ENCODE results near the gene STX18. TPM values are rescaled to one million over a fixed set of nuclear protein-coding genes. Genes with fewer than 3 reads are reported as not detected.

STX18 gene
- total and polyA plus RNA-seq, 8 donors, result 18.6 to 60.6 (median 51.9) TPM

DNA sequence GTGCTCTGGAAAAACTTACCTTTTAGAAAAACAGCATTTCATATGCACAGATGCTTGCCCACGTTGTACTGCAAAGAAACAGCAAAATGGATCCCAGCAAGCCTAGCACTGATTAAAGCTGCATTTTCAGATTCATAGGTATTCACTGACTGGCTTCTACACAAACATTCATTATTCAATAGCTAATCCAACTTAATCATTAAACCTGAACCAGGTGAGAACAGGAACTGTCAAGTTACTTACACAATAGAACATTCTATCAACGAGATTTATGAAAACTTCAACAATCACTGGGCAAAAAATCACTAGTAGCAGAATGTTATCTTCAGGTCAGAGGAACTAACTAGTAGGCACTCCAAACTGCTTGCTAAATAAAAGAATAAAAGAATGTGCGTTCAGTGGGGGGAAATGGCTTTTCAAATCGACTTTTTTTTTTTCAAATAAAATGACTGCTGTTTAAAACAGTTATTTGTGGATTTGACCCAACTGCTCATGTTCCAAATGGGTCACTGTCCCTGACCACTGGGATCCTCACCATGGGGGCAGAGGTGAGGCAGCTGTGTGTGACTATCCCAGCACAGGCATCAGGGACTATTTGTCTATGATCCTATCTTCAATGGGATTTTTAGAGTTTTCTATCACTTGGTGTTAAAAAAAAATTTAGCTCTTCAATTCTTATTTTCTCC, 42.3 kb downstream of the STX18 start:
- Histone ChIP-seq H3K9me3 (no peaks in the 10 kb centered on the region), H3K4me3 (no peak overlapping the region), H3K27ac (no peak overlapping the region), H3K27me3 (no peaks in the 10 kb centered on the region), H3K36me3 (no peaks in the 10 kb centered on the region), H3K4me1 (peaks cover 0 to 9% of the 10 kb centered on the region in 2 donors)
- DNase-seq (no peak), ATAC-seq (no peak)
- TF ChIP-seq, protein P1, sequence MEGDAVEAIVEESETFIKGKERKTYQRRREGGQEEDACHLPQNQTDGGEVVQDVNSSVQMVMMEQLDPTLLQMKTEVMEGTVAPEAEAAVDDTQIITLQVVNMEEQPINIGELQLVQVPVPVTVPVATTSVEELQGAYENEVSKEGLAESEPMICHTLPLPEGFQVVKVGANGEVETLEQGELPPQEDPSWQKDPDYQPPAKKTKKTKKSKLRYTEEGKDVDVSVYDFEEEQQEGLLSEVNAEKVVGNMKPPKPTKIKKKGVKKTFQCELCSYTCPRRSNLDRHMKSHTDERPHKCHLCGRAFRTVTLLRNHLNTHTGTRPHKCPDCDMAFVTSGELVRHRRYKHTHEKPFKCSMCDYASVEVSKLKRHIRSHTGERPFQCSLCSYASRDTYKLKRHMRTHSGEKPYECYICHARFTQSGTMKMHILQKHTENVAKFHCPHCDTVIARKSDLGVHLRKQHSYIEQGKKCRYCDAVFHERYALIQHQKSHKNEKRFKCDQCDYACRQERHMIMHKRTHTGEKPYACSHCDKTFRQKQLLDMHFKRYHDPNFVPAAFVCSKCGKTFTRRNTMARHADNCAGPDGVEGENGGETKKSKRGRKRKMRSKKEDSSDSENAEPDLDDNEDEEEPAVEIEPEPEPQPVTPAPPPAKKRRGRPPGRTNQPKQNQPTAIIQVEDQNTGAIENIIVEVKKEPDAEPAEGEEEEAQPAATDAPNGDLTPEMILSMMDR (IDR thresholded peaks at IDR 0.05), result no peak
- intact Hi-C loops (cut with DNase I), result no loop called here

DNA sequence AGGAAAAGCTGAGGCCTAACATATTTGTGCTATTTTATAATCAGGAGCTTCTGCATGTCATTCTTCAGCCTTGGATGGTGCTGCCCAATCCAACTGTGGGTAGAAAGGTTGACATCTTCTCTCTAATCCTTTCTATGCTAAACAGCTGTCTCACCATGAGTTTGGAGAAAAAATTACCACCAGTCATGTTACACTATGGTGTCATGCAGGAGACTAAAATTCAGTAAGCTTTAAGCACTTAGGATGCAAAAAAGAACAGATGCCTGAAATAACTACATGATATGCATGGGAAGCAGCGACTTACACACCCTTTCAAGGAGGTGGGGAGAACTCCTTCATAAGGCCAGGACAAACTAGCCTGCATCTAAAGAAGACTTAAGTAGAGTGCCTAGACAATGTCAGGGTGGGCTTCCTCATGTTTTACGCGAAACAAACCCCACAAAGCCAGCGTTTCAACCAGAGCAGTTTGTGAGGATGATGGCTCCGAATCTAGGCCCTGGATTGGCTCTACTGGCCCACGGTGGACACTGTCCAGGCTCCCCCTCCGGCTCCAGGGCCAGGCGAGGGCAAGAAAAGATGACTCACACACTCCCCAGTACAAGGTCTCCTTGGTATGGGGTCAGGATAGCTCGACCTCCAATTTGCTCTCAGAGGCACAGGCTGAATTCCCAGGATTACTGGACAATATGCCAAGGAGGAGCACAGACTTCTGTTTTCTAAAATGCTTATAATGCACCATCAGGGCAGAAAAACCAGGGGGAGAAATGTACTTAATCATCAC, 45.1 kb downstream of the STX18 start:
- ATAC-seq (peak; percentile 31), DNase-seq (no peak)
- Histone ChIP-seq H3K4me1 (peaks cover 0 to 5% of the 10 kb centered on the region in 2 donors), H3K27me3 (no peaks in the 10 kb centered on the region), H3K27ac (no peak overlapping the region), H3K9me3 (no peaks in the 10 kb centered on the region), H3K4me3 (no peak overlapping the region), H3K36me3 (no peaks in the 10 kb centered on the region)
- TF ChIP-seq, protein P1 (IDR thresholded peaks at IDR 0.05), result no peak
- intact Hi-C loops (cut with DNase I), result no loop called here

DNA sequence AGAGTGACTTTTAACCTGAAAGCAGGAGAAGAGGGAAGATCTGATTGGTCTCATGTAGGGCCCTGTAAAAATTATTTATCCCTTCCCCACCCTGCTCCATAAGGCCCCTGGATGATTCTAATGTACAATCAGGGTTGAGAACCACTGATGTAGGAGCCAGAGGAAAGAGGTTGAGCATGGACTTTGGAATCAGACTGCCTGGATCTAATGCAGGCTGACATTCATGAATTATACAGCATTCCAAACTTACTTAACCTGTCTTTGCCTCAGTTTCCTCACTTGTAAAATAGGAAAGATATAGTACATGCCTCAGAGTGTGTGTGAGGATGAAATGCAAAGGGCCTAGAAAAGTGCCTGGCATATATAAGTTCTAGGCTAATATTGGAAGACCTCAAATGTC, 47.0 kb downstream of the STX18 start:
- Histone ChIP-seq H3K27me3 (no peaks in the 10 kb centered on the region), H3K4me1 (peaks cover 0 to 6% of the 10 kb centered on the region in 2 donors), H3K36me3 (no peaks in the 10 kb centered on the region), H3K27ac (no peak overlapping the region), H3K9me3 (no peaks in the 10 kb centered on the region), H3K4me3 (no peak overlapping the region)
- intact Hi-C loops (cut with DNase I), result no loop called here
- no peak for DNase-seq
- ATAC-seq, result no peak
- TF ChIP-seq, protein P1 (IDR thresholded peaks at IDR 0.05), result no peak

DNA sequence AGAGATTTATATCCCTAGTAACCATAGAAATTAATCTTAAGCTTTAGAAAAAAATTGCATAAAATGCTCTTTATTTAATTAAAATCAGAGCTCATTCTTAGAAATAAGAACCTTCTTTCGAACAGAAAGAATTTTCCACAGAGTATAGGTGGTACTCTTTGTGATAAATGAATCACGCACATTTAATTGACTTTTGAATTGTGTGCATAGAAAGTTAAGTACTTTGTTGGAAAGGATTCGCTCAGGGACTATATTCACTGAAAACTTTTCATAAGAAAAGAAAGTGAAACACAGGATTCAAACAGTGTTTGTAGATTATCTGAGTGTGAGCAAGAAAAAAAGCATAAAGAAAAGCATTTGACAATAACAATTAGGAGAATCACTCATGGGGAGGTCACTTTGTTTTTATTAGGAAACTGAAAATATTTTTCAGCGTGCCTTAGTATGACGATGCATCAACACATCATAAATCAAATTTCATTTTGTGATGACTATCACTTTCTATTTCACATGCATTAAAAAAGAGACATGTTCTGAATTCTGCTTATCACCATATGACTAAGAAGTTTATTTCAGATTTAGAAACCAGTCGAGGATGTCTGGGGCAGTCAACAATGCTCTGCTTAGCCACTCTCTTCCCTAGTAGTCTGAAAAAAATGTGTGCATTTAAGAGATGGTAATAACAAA, 49.5 kb downstream of the STX18 start:
- Histone ChIP-seq H3K4me3 (no peak overlapping the region), H3K4me1 (peaks cover 0 to 6% of the 10 kb centered on the region in 2 donors), H3K9me3 (no peaks in the 10 kb centered on the region), H3K27me3 (no peaks in the 10 kb centered on the region), H3K36me3 (no peaks in the 10 kb centered on the region), H3K27ac (no peak overlapping the region)
- intact Hi-C loops (cut with DNase I), result no loop called here
- no peak for ATAC-seq
- TF ChIP-seq, protein P1 (IDR thresholded peaks at IDR 0.05), result no peak
- no peak for DNase-seq

DNA sequence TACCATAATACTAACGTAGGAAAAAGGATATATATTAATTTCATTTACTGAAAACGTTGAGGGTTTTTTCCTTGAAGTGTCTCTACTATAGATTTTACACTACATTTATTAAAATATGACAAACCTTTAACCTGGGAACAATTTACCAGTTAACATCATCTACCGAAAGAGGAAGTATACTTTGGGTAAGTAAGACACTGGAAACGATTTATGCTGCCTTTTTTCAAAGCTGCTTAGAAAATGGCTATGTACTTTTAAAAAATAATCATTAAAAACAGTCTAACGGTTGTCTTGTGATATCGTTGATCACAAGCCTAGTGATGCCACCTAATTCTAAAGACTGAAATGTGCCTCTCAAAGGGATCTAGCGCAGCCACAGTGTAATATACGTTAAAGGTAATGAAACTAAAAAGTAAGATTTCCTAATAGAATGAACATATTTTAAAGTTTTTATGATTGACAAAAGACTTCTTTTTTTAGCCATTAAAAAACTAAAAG, 50.4 kb downstream of the STX18 start:
- Histone ChIP-seq H3K9me3 (no peaks in the 10 kb centered on the region), H3K36me3 (no peaks in the 10 kb centered on the region), H3K4me3 (no peak overlapping the region), H3K4me1 (peaks cover 0 to 6% of the 10 kb centered on the region in 2 donors), H3K27ac (no peak overlapping the region), H3K27me3 (no peaks in the 10 kb centered on the region)
- ATAC-seq (no peak), DNase-seq (no peak)
- intact Hi-C loops (cut with DNase I), result no loop called here
- TF ChIP-seq, protein P1 (IDR thresholded peaks at IDR 0.05), result no peak
